Parathyroid adenoma (tissue), 2 donors: ENCODE data around the gene PPIL6.

Source experiments
- H2AFZ ChIP-seq: fragments of 300-600 bp; sonication (generic); one replicate; pipeline ENCODE4 v1.7.0; 2017; ENCODE audit warnings: antibody characterized with exemption, mild to moderate bottlenecking
- H3K27ac ChIP-seq: fragments of 300-600 bp; sonication (generic); one replicate; pipeline ENCODE4 v1.7.0; 2017
- H3K27me3 ChIP-seq: fragments of 300-600 bp; sonication (generic); one replicate; pipeline ENCODE4 v1.7.0; 2017; ENCODE audit warnings: low read length; ENCODE audit not compliant: control insufficient read depth, insufficient read depth
- H3K36me3 ChIP-seq: fragments of 300-600 bp; sonication (generic); one replicate; pipeline ENCODE4 v1.7.0; 2017; ENCODE audit warnings: low read length; ENCODE audit not compliant: control insufficient read depth, insufficient read depth
- H3K4me1 ChIP-seq: fragments of 300-600 bp; sonication (generic); one replicate; pipeline ENCODE4 v1.7.0; 2017; ENCODE audit warnings: control low read depth
- H3K4me2 ChIP-seq: fragments of 300-600 bp; sonication (generic); one replicate; pipeline ENCODE4 v1.7.0; 2017; ENCODE audit warnings: low read length
- H3K4me3 ChIP-seq: fragments of 300-600 bp; sonication (generic); one replicate; pipeline ENCODE4 v1.7.0; 2017; ENCODE audit warnings: low read depth, low read length
- H3K79me2 ChIP-seq: fragments of 300-600 bp; sonication (generic); one replicate; pipeline ENCODE4 v1.7.0; 2017; ENCODE audit warnings: control low read depth
- H3K9ac ChIP-seq: fragments of 300-600 bp; sonication (generic); one replicate; pipeline ENCODE4 v1.7.0; 2017; ENCODE audit warnings: mild to moderate bottlenecking
- H3K9me3 ChIP-seq: fragments of 300-600 bp; sonication (generic); one replicate; pipeline ENCODE4 v1.7.0; 2017; ENCODE audit warnings: low read length; ENCODE audit not compliant: control insufficient read depth
- TF ChIP-seq, protein P1 (sequence below): fragments of 300-600 bp; sonication (generic); IDR thresholded peaks from one replicate; pipeline ENCODE4 v1.7.0; 2017; ENCODE audit warnings: antibody characterized with exemption, mild to moderate bottlenecking
- donor health status: primary hyperparathyroidism.

The PPIL6 gene

DNA sequence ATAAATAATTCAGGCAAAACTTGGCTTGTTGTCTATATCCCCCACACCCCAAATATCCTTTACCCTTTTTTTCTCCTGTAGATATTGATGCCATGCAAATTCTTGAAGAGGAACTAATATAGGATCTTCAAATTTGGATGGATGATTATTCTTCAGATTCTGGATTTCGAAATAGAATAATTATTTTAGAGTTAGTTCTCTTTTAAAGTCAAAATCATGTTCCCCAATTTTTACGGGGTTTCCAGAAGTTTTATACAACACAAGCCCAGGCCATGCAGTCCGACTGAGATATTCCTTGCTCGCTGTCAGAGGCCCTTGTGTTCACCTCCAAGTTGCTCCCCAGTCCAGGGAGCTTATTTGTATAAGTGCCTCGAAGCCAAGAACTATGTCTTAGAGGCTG is 4.4 kb downstream of the PPIL6 start:
- no peak overlapping the region for H3K4me2 ChIP-seq
- no peak overlapping the region for H3K27ac ChIP-seq
- H3K9me3 ChIP-seq: no peaks in the 10 kb centered on the region
- no peaks in the 10 kb centered on the region for H3K36me3 ChIP-seq
- no peaks in the 10 kb centered on the region for H3K4me1 ChIP-seq
- no peak overlapping the region for H3K4me3 ChIP-seq
- TF ChIP-seq, protein P1, sequence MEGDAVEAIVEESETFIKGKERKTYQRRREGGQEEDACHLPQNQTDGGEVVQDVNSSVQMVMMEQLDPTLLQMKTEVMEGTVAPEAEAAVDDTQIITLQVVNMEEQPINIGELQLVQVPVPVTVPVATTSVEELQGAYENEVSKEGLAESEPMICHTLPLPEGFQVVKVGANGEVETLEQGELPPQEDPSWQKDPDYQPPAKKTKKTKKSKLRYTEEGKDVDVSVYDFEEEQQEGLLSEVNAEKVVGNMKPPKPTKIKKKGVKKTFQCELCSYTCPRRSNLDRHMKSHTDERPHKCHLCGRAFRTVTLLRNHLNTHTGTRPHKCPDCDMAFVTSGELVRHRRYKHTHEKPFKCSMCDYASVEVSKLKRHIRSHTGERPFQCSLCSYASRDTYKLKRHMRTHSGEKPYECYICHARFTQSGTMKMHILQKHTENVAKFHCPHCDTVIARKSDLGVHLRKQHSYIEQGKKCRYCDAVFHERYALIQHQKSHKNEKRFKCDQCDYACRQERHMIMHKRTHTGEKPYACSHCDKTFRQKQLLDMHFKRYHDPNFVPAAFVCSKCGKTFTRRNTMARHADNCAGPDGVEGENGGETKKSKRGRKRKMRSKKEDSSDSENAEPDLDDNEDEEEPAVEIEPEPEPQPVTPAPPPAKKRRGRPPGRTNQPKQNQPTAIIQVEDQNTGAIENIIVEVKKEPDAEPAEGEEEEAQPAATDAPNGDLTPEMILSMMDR: no peak
- no peaks in the 10 kb centered on the region for H3K27me3 ChIP-seq
- H3K9ac ChIP-seq: no peak overlapping the region
- no peak overlapping the region for H2AFZ ChIP-seq
- H3K79me2 ChIP-seq: no peaks in the 10 kb centered on the region

DNA sequence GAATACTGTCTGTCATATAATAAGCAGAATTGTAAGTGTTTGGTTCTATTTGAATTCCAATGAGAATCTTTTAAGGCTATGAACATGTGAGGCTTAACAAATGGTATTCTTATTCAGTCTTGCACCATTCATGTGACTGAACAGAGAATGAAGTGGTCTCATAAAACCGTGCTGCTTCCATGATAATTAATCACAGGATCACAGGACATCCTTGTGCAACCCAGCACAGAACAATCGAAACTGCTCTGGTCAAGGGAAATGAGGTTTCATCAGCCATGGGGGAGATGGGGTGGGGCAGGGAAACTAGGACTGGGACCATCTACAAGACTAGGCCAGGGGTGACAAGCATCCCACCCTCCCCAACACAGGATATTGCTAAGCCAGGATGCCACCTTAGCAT is 6.0 kb downstream of the PPIL6 start:
- TF ChIP-seq, protein P1: no peak
- Histone ChIP-seq H3K27ac (no peak overlapping the region), H3K4me3 (no peak overlapping the region), H2AFZ (no peak overlapping the region), H3K4me1 (no peaks in the 10 kb centered on the region), H3K9ac (no peak overlapping the region), H3K9me3 (no peaks in the 10 kb centered on the region), H3K36me3 (no peaks in the 10 kb centered on the region), H3K4me2 (no peak overlapping the region), H3K79me2 (no peaks in the 10 kb centered on the region), H3K27me3 (no peaks in the 10 kb centered on the region)

DNA sequence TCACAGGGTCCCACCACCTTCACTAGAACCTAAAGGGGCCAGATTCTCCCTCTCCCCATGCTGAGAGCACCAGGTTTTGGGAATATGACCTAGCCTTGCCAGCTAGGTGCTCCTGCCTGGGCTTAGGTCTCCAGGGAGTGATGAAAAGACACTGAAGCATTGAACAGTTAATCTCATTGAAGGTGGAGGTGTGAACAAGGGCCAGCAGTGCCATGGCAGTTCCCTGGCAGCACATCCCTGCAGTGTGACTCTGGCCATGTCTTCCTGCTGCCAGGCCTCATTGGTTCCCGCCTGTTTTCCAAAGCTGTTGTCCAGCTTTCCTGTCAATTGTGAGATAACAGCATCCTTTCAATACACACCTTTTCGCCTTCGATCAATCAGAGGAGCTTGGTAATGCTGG is 10.9 kb downstream of the PPIL6 start:
- no peaks in the 10 kb centered on the region for H3K9me3 ChIP-seq
- TF ChIP-seq, protein P1: no peak
- H3K27me3 ChIP-seq: no peaks in the 10 kb centered on the region
- H3K36me3 ChIP-seq: no peaks in the 10 kb centered on the region
- no peak overlapping the region for H3K9ac ChIP-seq
- no peak overlapping the region for H3K27ac ChIP-seq
- no peak overlapping the region for H3K4me3 ChIP-seq
- H3K4me1 ChIP-seq: no peaks in the 10 kb centered on the region
- H2AFZ ChIP-seq: no peak overlapping the region
- H3K79me2 ChIP-seq: no peaks in the 10 kb centered on the region
- no peak overlapping the region for H3K4me2 ChIP-seq

DNA sequence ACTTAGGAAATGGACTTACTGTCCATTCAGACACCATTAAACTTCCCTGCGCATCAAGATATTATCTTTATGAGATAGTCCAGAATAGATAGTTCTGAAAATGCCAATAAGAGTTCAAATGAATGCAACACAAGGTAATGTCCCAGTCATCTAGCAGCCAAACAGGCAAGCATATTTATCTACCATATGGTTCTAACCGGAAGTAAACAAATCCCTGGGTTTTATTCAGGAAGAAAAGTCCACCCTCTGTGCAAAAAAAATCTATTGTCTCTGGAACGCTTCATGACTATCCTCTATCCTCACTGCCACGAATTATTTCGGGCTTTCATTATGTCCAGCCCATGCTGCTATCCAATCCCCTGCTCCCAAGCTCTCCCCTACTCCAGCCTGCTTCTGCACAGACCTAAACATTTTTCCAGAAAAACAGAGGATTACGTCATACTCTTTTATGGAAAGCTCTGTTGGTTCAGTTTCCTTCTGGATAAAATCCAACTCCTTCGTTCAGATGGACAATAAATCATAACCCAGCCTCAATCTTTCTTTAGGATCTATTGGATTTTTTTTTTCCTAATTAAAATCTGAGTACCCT is 11.4 kb downstream of the PPIL6 start:
- TF ChIP-seq, protein P1: no peak
- Histone ChIP-seq H3K9ac (no peak overlapping the region), H3K79me2 (no peaks in the 10 kb centered on the region)

DNA sequence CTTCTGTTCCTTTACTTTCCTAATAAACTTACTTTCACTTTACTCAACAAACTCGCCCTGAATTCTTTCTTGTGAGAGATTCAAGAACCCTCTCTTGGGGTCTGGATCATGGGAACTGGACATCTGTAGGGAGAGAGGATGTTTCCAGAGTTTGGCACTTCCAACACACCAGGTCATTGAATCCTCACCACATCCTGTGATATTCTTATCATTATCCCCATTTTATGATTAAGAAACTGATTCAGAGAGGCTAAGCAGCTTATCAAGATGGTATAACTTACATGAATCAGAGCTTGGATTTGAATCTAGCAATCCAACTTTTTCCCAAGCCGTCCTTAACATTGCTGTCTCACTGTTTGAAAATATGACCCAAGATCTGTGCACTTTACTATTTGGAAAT is 15.5 kb downstream of the PPIL6 start:
- Histone ChIP-seq H3K4me1 (peaks cover 2% of the 10 kb centered on the region), H3K27me3 (no peaks in the 10 kb centered on the region), H2AFZ (no peak overlapping the region), H3K9ac (no peak overlapping the region), H3K4me2 (no peak overlapping the region), H3K36me3 (no peaks in the 10 kb centered on the region), H3K4me3 (no peak overlapping the region), H3K9me3 (no peaks in the 10 kb centered on the region), H3K27ac (no peak overlapping the region), H3K79me2 (no peaks in the 10 kb centered on the region)
- TF ChIP-seq, protein P1: no peak

More for the DNA sequence above, 11.4 kb downstream of the PPIL6 start:
- H3K4me2 ChIP-seq: no peak overlapping the region
- H3K4me3 ChIP-seq: no peak overlapping the region
- H3K9me3 ChIP-seq: no peaks in the 10 kb centered on the region
- no peaks in the 10 kb centered on the region for H3K27me3 ChIP-seq
- no peaks in the 10 kb centered on the region for H3K36me3 ChIP-seq
- no peak overlapping the region for H2AFZ ChIP-seq
- H3K4me1 ChIP-seq: peaks cover 2% of the 10 kb centered on the region
- no peak overlapping the region for H3K27ac ChIP-seq
